ACC112 (cell line): ENCODE data around the gene EXOSC3.

Source experiments
- H2AFZ ChIP-seq: fragments of 200-600 bp; sonication (generic); one replicate; pipeline ENCODE4 v1.6.0; 2017; ENCODE audit warnings: antibody characterized with exemption, low read length; ENCODE audit not compliant: unreplicated experiment
- H3K27ac ChIP-seq: fragments of 200-600 bp; sonication (generic); 2 replicates; pipeline ENCODE4 v1.5.1; 2014; ENCODE audit warnings: low read depth, mild to moderate bottlenecking, antibody characterized with exemption, low read length, moderate library complexity
- H3K27me3 ChIP-seq: fragments of 200-600 bp; sonication (generic); 2 replicates; pipeline ENCODE4 v1.6.1; 2014; ENCODE audit warnings: mild to moderate bottlenecking, antibody characterized with exemption, low read length, moderate library complexity, mixed read lengths; ENCODE audit not compliant: insufficient read depth
- H3K36me3 ChIP-seq: fragments of 200-600 bp; sonication (generic); 2 replicates; pipeline ENCODE4 v1.6.1; 2016; ENCODE audit warnings: mild to moderate bottlenecking, antibody characterized with exemption, low read length, moderate library complexity, mixed read lengths; ENCODE audit not compliant: insufficient read depth
- H3K4me1 ChIP-seq: fragments of 200-600 bp; sonication (generic); one replicate; pipeline ENCODE4 v1.6.1; 2016; ENCODE audit warnings: low read length, mixed read lengths; ENCODE audit not compliant: insufficient read depth, unreplicated experiment, control insufficient read depth
- H3K4me3 ChIP-seq: fragments of 200-600 bp; sonication (generic); 2 replicates; pipeline ENCODE4 v1.5.1; 2014; ENCODE audit warnings: mild to moderate bottlenecking, low read depth, low read length
- H3K79me2 ChIP-seq: fragments of 200-600 bp; sonication (generic); one replicate; pipeline ENCODE4 v1.6.0; 2016; ENCODE audit warnings: low read length; ENCODE audit not compliant: control insufficient read depth, unreplicated experiment, insufficient read depth

EXOSC3 gene

DNA sequence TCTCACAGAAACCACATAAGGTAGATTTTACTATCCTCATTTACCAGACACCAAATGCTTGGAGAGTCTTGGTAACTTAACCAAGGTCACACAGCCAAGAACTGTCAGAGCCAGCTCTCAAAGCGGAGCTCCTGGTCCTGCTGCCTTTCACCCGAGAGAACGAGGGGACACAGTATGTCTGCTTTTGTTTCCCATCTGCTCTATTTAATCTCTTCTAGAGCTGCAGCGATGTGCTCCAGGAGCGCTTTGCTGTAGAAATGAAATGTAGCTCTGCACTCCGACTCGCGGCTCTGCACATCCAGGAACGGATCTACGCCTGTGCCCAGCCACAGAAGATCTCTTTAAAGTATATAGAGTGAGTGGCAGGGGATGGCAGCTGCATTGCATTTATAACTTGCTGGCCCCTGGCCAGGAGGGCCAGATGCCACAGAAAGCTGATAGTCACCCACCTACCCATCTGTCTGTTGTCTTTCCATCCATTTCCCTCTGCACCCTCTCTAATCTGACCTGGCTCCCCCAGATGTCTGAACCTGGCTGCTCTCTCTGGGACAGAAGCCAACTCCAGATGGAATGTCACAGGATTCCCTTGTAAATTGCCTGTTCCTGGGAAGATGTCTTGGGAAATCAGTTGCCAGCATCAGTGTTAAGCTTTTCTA is 52.6 kb downstream of the EXOSC3 start:
- no peak overlapping the region for H3K27ac ChIP-seq
- no peaks in the 10 kb centered on the region for H3K79me2 ChIP-seq

DNA sequence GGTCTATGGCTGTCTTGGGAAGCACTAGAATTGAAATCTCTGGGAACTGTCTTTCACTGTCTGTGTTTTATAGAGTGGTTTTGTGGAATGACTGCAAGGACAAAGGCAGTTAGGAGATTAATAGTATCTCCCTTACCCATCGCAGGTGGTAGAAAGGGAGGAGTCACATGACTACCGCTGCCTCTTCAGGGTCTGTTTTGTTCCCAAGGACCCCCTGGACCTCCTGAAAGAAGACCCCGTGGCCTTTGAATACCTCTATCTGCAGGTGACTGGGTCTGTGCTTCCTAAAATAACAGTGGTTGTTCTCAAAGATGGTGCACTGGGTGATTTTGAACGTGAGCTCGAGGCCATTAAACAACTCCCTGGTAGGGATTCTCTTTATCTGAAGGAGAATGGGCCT is 54.0 kb downstream of the EXOSC3 start:
- H3K4me3 ChIP-seq = no peak overlapping the region
- no peaks in the 10 kb centered on the region for H3K4me1 ChIP-seq
- H3K36me3 ChIP-seq = no peaks in the 10 kb centered on the region
- no peak overlapping the region for H2AFZ ChIP-seq
- H3K79me2 ChIP-seq = no peaks in the 10 kb centered on the region
- no peak overlapping the region for H3K27ac ChIP-seq
- peaks cover 77% of the 10 kb centered on the region for H3K27me3 ChIP-seq

More for the DNA sequence above, 52.6 kb downstream of the EXOSC3 start:
- H3K4me1 ChIP-seq = no peaks in the 10 kb centered on the region
- no peak overlapping the region for H3K4me3 ChIP-seq
- no peaks in the 10 kb centered on the region for H3K36me3 ChIP-seq
- no peak overlapping the region for H2AFZ ChIP-seq
- peaks cover 77% of the 10 kb centered on the region for H3K27me3 ChIP-seq

DNA sequence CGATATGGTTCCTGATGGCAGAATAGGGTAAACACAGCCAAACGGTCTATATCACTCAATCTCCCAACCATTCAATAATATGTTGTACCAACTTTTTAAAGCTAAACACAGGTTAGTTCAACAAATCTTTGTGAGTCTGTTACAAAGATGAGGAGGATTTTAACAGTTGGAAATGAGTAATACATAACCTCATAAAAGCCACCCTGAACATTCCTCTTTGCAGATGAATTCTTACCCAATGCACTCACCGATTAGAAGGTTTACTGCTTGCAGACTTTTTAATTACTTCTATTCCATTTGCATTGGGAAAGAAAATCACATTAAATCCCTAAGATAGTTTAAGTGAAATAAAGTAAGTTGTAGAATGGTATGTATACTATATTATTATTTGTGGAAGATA is 54.6 kb downstream of the EXOSC3 start:
- Histone ChIP-seq H3K4me1 (no peaks in the 10 kb centered on the region), H3K27me3 (peaks cover 79% of the 10 kb centered on the region), H3K27ac (no peak overlapping the region)

More for the DNA sequence above, 54.6 kb downstream of the EXOSC3 start:
- Histone ChIP-seq H3K4me3 (no peak overlapping the region), H2AFZ (no peak overlapping the region), H3K36me3 (no peaks in the 10 kb centered on the region), H3K79me2 (no peaks in the 10 kb centered on the region)
